T-helper 2 cell treated with Interferon-gamma antibody and Interleukin-4, amounts not matched to agents 5 μg/mL and 100 μg/mL, for 36 hours (primary cell): Measurements from ENCODE around the gene KCNS3.

ENCODE experiments used
- DNase-seq: peaks from one replicate; pipeline ENCODE4 v3.0.0; 2021; ENCODE audit warnings: low spot score
- H3K27ac Mint-ChIP-seq: one replicate; pipeline ENCODE4 v1.8.0; 2021; ENCODE audit warnings: mild to moderate bottlenecking, mixed read lengths
- H3K27me3 Mint-ChIP-seq: one replicate; pipeline ENCODE4 v1.8.0; 2021; ENCODE audit warnings: low read depth, mixed read lengths
- H3K36me3 Mint-ChIP-seq: one replicate; pipeline ENCODE4 v1.8.0; 2021; ENCODE audit warnings: low read depth, mixed read lengths
- H3K4me1 Mint-ChIP-seq: one replicate; pipeline ENCODE4 v1.8.0; 2021; ENCODE audit warnings: low read depth, mixed read lengths
- H3K4me3 Mint-ChIP-seq: one replicate; pipeline ENCODE4 v1.8.0; 2022; ENCODE audit warnings: mild to moderate bottlenecking, moderate library complexity, mixed read lengths
- H3K9me3 Mint-ChIP-seq: one replicate; pipeline ENCODE4 v1.8.0; 2021; ENCODE audit warnings: mixed read lengths

The KCNS3 gene

GRCh38 chr2:17858064-17858463, 20.4 kb upstream of the KCNS3 start:
- no peaks in the 10 kb centered on the region for H3K9me3 Mint-ChIP-seq
- H3K4me1 Mint-ChIP-seq = no peaks in the 10 kb centered on the region
- H3K4me3 Mint-ChIP-seq = no peak overlapping the region
- H3K27ac Mint-ChIP-seq = no peak overlapping the region
- no peaks in the 10 kb centered on the region for H3K36me3 Mint-ChIP-seq
- peaks cover 24% of the 10 kb centered on the region for H3K27me3 Mint-ChIP-seq
- no peak for DNase-seq

GRCh38 chr2:17863539-17863938, 14.9 kb upstream of the KCNS3 start:
- Mint-ChIP-seq H3K4me1 (no peaks in the 10 kb centered on the region), H3K27ac (no peak overlapping the region), H3K36me3 (no peaks in the 10 kb centered on the region), H3K27me3 (peaks cover 4% of the 10 kb centered on the region), H3K9me3 (no peaks in the 10 kb centered on the region), H3K4me3 (no peak overlapping the region)
- no peak for DNase-seq

- Mint-ChIP-seq H3K9me3 (no peaks in the 10 kb centered on the region), H3K27me3 (peaks cover 4% of the 10 kb centered on the region), H3K4me3 (no peak overlapping the region), H3K27ac (no peak overlapping the region), H3K4me1 (no peaks in the 10 kb centered on the region), H3K36me3 (no peaks in the 10 kb centered on the region)
- no peak for DNase-seq
These were observed 13.8 kb upstream of the KCNS3 start for GRCh38 chr2:17864676-17865075.

- no peaks in the 10 kb centered on the region for H3K36me3 Mint-ChIP-seq
- no peaks in the 10 kb centered on the region for H3K4me1 Mint-ChIP-seq
- no peak for DNase-seq
- peaks cover 4% of the 10 kb centered on the region for H3K27me3 Mint-ChIP-seq
- H3K27ac Mint-ChIP-seq = no peak overlapping the region
- H3K9me3 Mint-ChIP-seq = no peaks in the 10 kb centered on the region
- H3K4me3 Mint-ChIP-seq = no peak overlapping the region
These were observed 11.3 kb upstream of the KCNS3 start for GRCh38 chr2:17867133-17867532.

GRCh38 chr2:17869128-17869527, 9.3 kb upstream of the KCNS3 start:
- H3K4me3 Mint-ChIP-seq = no peak overlapping the region
- H3K36me3 Mint-ChIP-seq = no peaks in the 10 kb centered on the region
- peaks cover 6% of the 10 kb centered on the region for H3K27me3 Mint-ChIP-seq
- H3K4me1 Mint-ChIP-seq = no peaks in the 10 kb centered on the region
- H3K9me3 Mint-ChIP-seq = no peaks in the 10 kb centered on the region
- DNase-seq = no peak
- H3K27ac Mint-ChIP-seq = no peak overlapping the region

GRCh38 chr2:17871639-17872038, 6.8 kb upstream of the KCNS3 start:
- Mint-ChIP-seq H3K27me3 (peaks cover 21% of the 10 kb centered on the region), H3K4me3 (no peak overlapping the region), H3K36me3 (no peaks in the 10 kb centered on the region), H3K27ac (no peak overlapping the region), H3K9me3 (no peaks in the 10 kb centered on the region), H3K4me1 (no peaks in the 10 kb centered on the region)
- DNase-seq = no peak

- Mint-ChIP-seq H3K4me3 (no peak overlapping the region), H3K27me3 (peaks cover 35% of the 10 kb centered on the region), H3K4me1 (peaks cover 3% of the 10 kb centered on the region), H3K27ac (no peak overlapping the region), H3K36me3 (no peaks in the 10 kb centered on the region), H3K9me3 (no peaks in the 10 kb centered on the region)
- DNase-seq = no peak
These were observed 5.4 kb upstream of the KCNS3 start for GRCh38 chr2:17873021-17873420.

GRCh38 chr2:17876590-17876989, 1.9 kb upstream of the KCNS3 start:
- Mint-ChIP-seq H3K27me3 (peaks cover 62% of the 10 kb centered on the region), H3K9me3 (no peaks in the 10 kb centered on the region), H3K27ac (no peak overlapping the region), H3K4me1 (peaks cover 3% of the 10 kb centered on the region), H3K36me3 (no peaks in the 10 kb centered on the region), H3K4me3 (no peak overlapping the region)
- no peak for DNase-seq

- Mint-ChIP-seq H3K4me3 (peak overlapping the region; percentile 79), H3K4me1 (peaks cover 3% of the 10 kb centered on the region), H3K36me3 (no peaks in the 10 kb centered on the region), H3K27me3 (peaks cover 72% of the 10 kb centered on the region), H3K27ac (no peak overlapping the region), H3K9me3 (no peaks in the 10 kb centered on the region)
- DNase-seq = no peak
These were observed 621 bp upstream of the KCNS3 start for GRCh38 chr2:17877811-17878280.

- Mint-ChIP-seq H3K36me3 (no peaks in the 10 kb centered on the region), H3K4me1 (peaks cover 3% of the 10 kb centered on the region), H3K27me3 (peaks cover 69% of the 10 kb centered on the region), H3K9me3 (no peaks in the 10 kb centered on the region), H3K27ac (no peak overlapping the region), H3K4me3 (peak overlapping the region; percentile 79)
- no peak for DNase-seq
These were observed 858 bp downstream of the KCNS3 start for GRCh38 chr2:17879137-17879912.

- Mint-ChIP-seq H3K9me3 (no peaks in the 10 kb centered on the region), H3K4me1 (peaks cover 3% of the 10 kb centered on the region), H3K4me3 (peak overlapping the region; percentile 42), H3K27me3 (peaks cover 69% of the 10 kb centered on the region), H3K36me3 (no peaks in the 10 kb centered on the region), H3K27ac (no peak overlapping the region)
- no peak for DNase-seq
These were observed 1.4 kb downstream of the KCNS3 start for GRCh38 chr2:17879913-17880274.

- Mint-ChIP-seq H3K27me3 (peaks cover 2% of the 10 kb centered on the region), H3K4me1 (no peaks in the 10 kb centered on the region), H3K36me3 (no peaks in the 10 kb centered on the region), H3K27ac (no peak overlapping the region), H3K4me3 (no peak overlapping the region), H3K9me3 (no peaks in the 10 kb centered on the region)
- DNase-seq = no peak
These were observed 14.5 kb downstream of the KCNS3 start for GRCh38 chr2:17892770-17893534.

GRCh38 chr2:17894005-17894404, 15.5 kb downstream of the KCNS3 start:
- no peak overlapping the region for H3K4me3 Mint-ChIP-seq

GRCh38 chr2:17894556-17894955, 16.1 kb downstream of the KCNS3 start:
- DNase-seq = no peak
- Mint-ChIP-seq H3K27me3 (peaks cover 2% of the 10 kb centered on the region), H3K27ac (no peak overlapping the region), H3K4me3 (no peak overlapping the region), H3K4me1 (no peaks in the 10 kb centered on the region), H3K9me3 (no peaks in the 10 kb centered on the region), H3K36me3 (no peaks in the 10 kb centered on the region)

More at GRCh38 chr2:17894005-17894404, 15.5 kb downstream of the KCNS3 start:
- no peak for DNase-seq
- Mint-ChIP-seq H3K27ac (no peak overlapping the region), H3K36me3 (no peaks in the 10 kb centered on the region), H3K4me1 (no peaks in the 10 kb centered on the region), H3K27me3 (peaks cover 2% of the 10 kb centered on the region), H3K9me3 (no peaks in the 10 kb centered on the region)
